Breast epithelium (tissue), 4 donors: ENCODE data around the gene SLC30A10. TPM values are rescaled to one million over a fixed set of nuclear protein-coding genes. Genes with fewer than 3 reads are reported as not detected.

ENCODE experiments used
- DNase-seq, 2 donors: peaks; one replicate each; pipeline ENCODE4 v3.0.0-alpha.2; 2019; ENCODE audit warnings: low spot score in 2 of 2
- H3K27ac ChIP-seq, 2 donors: fragments of 200-600 bp; sonication (generic) in 1 of 2; one replicate each; pipeline ENCODE4 v1.5.1; 2016 to 2019; ENCODE audit warnings: mild to moderate bottlenecking in 1 of 2
- H3K27me3 ChIP-seq, 2 donors: fragments of 200-600 bp; sonication (generic) in 1 of 2; one replicate each; pipeline versions ENCODE4 v1.5.1 to v1.6.0; 2017 to 2019; ENCODE audit warnings: control low read depth in 1 of 2, mild to moderate bottlenecking in 1 of 2
- H3K36me3 ChIP-seq: fragments of 200-600 bp; one replicate; pipeline ENCODE4 v1.5.1; 2019
- H3K4me1 ChIP-seq, 2 donors: fragments of 200-600 bp; sonication (generic); one replicate each; pipeline ENCODE4 v1.5.1; 2016 to 2019; ENCODE audit warnings: control low read depth in 1 of 2
- H3K4me3 ChIP-seq, 3 donors: fragments of 200-600 bp; sonication (generic); 1 replicate in 2 of 3; 2 replicates in 1 of 3; pipeline ENCODE4 v1.5.1; 2016 to 2019; ENCODE audit warnings: mild to moderate bottlenecking in 3 of 3, moderate library complexity in 2 of 3
- H3K9me3 ChIP-seq, 2 donors: fragments of 200-600 bp; sonication (generic) in 1 of 2; one replicate each; pipeline ENCODE4 v1.5.1; 2016 to 2019; ENCODE audit warnings: control low read depth in 1 of 2
- POLR2A ChIP-seq: fragments of 450-650 bp; IDR thresholded peaks from one replicate; pipeline ENCODE4 v1.6.1; 2016; ENCODE audit warnings: antibody characterized with exemption, mild to moderate bottlenecking, moderate library complexity
- POLR2AphosphoS5 ChIP-seq, 3 donors: sonication (generic); formaldehyde crosslinking; IDR thresholded peaks; one replicate each; pipeline ENCODE4 v1.6.1; 2017; ENCODE audit warnings: antibody characterized with exemption in 3 of 3
- intact Hi-C: fragments of 100-400 bp; cut with DNase I; formaldehyde crosslinking; loops from one replicate; pipeline ENCODE4 v1.15.1; 2023; ENCODE audit warnings: low total_unique reads
- total RNA-seq, 3 donors: library from RNA; depleted of rRNA; stranded (reverse); fragments of >200 nt; gene quantifications; one replicate each; pipeline ENCODE4 v1.1.0, GENCODE V29; 2016
- TF ChIP-seq, protein P1 (sequence below), 3 donors: fragments of 450-650 bp; IDR thresholded peaks; one replicate each; pipeline ENCODE4 v1.5.1; 2016 to 2017; ENCODE audit warnings: antibody characterized with exemption in 3 of 3, mild to moderate bottlenecking in 3 of 3, moderate library complexity in 3 of 3

Gene SLC30A10
- total RNA-seq, 3 donors from 2014 or later, result not detected

DNA sequence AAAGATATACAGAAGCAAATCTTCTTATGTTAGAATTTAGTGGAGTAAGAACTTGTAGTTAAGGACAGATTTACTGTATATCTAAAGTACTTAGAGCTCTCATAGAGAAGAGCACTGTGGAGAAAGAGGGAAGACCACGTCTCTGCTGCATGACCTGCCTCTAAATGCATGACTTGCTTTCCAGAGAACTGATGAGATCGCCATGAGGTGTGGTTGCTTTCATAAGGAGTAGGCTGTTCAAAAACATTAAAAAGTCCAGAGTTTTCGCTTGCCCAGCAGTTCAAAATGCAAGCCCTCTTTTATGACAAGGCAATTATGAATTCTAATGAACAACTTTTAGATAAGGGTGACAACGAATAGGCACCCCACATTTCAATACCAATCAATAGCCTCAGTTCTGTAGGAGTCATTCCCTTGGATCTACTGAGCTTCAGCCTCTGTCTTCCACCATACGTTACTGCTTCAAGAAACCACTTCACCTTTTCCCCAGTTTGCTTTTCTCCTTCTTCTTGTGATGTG lies 24.9 kb downstream of the SLC30A10 start:
- Histone ChIP-seq H3K36me3 (no peaks in the 10 kb centered on the region), H3K27me3 (no peaks in the 10 kb centered on the region), H3K4me3 (no peak overlapping the region), H3K27ac (no peak overlapping the region), H3K9me3 (no peaks in the 10 kb centered on the region), H3K4me1 (no peaks in the 10 kb centered on the region)
- intact Hi-C loops, result no loop called here
- TF ChIP-seq POLR2A, result no peak
- TF ChIP-seq, protein P1, sequence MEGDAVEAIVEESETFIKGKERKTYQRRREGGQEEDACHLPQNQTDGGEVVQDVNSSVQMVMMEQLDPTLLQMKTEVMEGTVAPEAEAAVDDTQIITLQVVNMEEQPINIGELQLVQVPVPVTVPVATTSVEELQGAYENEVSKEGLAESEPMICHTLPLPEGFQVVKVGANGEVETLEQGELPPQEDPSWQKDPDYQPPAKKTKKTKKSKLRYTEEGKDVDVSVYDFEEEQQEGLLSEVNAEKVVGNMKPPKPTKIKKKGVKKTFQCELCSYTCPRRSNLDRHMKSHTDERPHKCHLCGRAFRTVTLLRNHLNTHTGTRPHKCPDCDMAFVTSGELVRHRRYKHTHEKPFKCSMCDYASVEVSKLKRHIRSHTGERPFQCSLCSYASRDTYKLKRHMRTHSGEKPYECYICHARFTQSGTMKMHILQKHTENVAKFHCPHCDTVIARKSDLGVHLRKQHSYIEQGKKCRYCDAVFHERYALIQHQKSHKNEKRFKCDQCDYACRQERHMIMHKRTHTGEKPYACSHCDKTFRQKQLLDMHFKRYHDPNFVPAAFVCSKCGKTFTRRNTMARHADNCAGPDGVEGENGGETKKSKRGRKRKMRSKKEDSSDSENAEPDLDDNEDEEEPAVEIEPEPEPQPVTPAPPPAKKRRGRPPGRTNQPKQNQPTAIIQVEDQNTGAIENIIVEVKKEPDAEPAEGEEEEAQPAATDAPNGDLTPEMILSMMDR (IDR thresholded peaks at IDR 0.05), result no peak
- no peak for TF ChIP-seq POLR2AphosphoS5 (IDR thresholded peaks at IDR 0.05)
- no peak for DNase-seq

DNA sequence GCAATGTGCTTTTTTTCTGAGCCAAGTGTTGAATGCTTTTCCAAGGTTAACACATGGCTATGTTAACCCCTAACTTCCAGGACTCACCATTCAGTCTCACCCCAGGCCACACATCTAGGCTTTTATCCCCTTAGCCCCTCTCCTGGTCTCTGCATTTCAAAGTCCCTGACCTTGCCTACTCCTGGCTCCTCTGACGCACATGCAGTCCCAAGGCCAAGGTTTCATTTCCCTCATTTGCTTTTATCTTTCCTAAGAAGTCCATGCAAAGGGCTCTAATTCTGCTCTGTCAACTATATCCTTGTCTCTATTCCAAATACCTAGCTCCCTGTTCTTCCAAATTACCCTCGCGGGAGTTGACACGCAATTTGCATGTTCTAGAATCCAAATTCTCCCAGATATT lies 25.4 kb downstream of the SLC30A10 start:
- no peaks in the 10 kb centered on the region for H3K4me1 ChIP-seq
- DNase-seq, result no peak
- TF ChIP-seq, protein P1 (IDR thresholded peaks at IDR 0.05), result no peak
- no peak for TF ChIP-seq POLR2A
- no peak for TF ChIP-seq POLR2AphosphoS5 (IDR thresholded peaks at IDR 0.05)

DNA sequence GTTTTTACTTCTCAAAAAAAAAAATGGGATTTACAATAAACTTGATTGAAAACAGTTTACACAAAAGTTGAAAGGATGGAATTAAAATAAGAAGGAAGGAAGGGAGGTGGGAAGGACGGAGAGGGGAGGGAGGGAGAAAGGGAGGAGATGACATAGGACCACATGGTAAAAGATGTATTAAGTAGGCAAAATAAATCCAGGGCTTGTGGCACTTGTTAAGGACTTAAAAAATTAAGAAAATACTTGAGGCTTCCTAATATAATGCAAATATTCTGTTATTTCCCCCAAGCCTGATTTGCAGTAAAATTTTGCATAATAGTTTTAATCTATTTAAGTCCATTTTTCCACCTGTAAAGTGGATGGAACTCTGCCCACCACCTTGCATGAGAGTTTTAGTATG lies 27.5 kb downstream of the SLC30A10 start:
- intact Hi-C loops, result no loop called here

More for the DNA sequence above, 25.4 kb downstream of the SLC30A10 start:
- H3K4me3 ChIP-seq, result no peak overlapping the region
- no peaks in the 10 kb centered on the region for H3K9me3 ChIP-seq
- intact Hi-C loops, result no loop called here
- H3K27me3 ChIP-seq, result no peaks in the 10 kb centered on the region
- H3K36me3 ChIP-seq, result no peaks in the 10 kb centered on the region
- H3K27ac ChIP-seq, result no peak overlapping the region

DNA sequence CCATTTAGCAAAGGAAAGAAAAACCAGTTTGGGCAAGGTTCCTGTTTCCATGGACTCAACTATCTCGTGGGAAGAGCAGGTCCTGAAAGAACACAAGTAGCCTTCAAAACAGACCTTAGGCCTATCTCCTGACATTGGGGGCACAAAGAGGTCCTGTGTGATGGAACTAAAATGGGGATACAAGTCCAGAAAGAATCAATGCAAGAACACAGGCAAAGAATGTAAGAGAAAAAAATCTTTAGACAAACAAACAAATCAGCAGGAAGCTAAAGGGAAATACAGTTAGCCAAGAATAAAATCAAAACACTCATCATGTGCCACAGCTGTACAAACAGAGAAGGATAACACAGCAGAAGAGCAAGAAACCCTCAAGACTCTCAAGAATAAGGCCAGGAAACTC lies 28.2 kb downstream of the SLC30A10 start:
- Histone ChIP-seq H3K9me3 (no peaks in the 10 kb centered on the region), H3K4me3 (no peak overlapping the region), H3K4me1 (no peaks in the 10 kb centered on the region), H3K27ac (no peak overlapping the region), H3K36me3 (no peaks in the 10 kb centered on the region), H3K27me3 (no peaks in the 10 kb centered on the region)
- intact Hi-C loops, result no loop called here
- DNase-seq, result no peak
- TF ChIP-seq POLR2AphosphoS5 (IDR thresholded peaks at IDR 0.05) (no peak), POLR2A (no peak)
- TF ChIP-seq, protein P1 (IDR thresholded peaks at IDR 0.05), result no peak

More for the DNA sequence above, 27.5 kb downstream of the SLC30A10 start:
- H3K27ac ChIP-seq, result no peak overlapping the region
- no peaks in the 10 kb centered on the region for H3K36me3 ChIP-seq
- no peaks in the 10 kb centered on the region for H3K4me1 ChIP-seq
- no peak for DNase-seq
- H3K4me3 ChIP-seq, result no peak overlapping the region
- no peaks in the 10 kb centered on the region for H3K27me3 ChIP-seq
- TF ChIP-seq, protein P1 (IDR thresholded peaks at IDR 0.05), result no peak
- TF ChIP-seq POLR2A, result no peak
- no peak for TF ChIP-seq POLR2AphosphoS5 (IDR thresholded peaks at IDR 0.05)
- H3K9me3 ChIP-seq, result no peaks in the 10 kb centered on the region

DNA sequence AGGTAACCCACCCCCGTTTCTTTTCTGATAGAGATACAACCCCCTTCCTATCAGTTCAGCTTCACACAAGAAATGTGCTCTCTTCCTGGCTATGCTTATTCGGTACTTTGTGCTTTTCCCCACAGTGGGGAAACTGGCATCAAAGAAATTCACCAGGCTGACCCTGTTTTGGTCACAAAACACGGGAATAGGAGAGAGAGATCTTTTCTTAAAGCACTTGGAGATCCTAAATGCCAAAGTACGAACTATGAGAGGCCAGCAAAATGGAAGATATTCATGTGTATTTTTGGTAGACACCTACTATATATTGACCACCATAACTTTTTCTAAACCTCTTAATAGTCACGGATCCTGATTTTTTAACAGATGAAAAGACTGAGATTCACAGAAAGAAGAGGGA lies 30.0 kb downstream of the SLC30A10 start:
- no peak overlapping the region for H3K27ac ChIP-seq
- H3K36me3 ChIP-seq, result no peaks in the 10 kb centered on the region
- no peak overlapping the region for H3K4me3 ChIP-seq
- TF ChIP-seq POLR2A (no peak), POLR2AphosphoS5 (IDR thresholded peaks at IDR 0.05) (no peak)
- TF ChIP-seq, protein P1 (IDR thresholded peaks at IDR 0.05), result no peak
- no peak for DNase-seq
- intact Hi-C loops, result loop anchor here (5.0 kb wide), 1 partner anchor 1001 kb away; no protein-coding TSS in a partner anchor
- H3K9me3 ChIP-seq, result no peaks in the 10 kb centered on the region
- H3K4me1 ChIP-seq, result no peaks in the 10 kb centered on the region
- no peaks in the 10 kb centered on the region for H3K27me3 ChIP-seq
